ENCODE measurements around the gene GLDC.

GRCh38 chr9:6658628-6659353 lies 13.3 kb upstream of the GLDC start:
- no peak for TF ChIP-seq YY1 (IDR thresholded peaks at IDR 0.05; ENCODE audit: insufficient read depth, insufficient read length)
- TF ChIP-seq ZNF274 (IDR thresholded peaks at IDR 0.05; ENCODE audit: low read depth, low read length), result no peak
- TF ChIP-seq SUZ12 (IDR thresholded peaks at IDR 0.05; ENCODE audit: extremely low read depth, insufficient read depth, insufficient read length), result no peak

Measured in NT2/D1 (cell line).